Measurements from ENCODE around the gene NIPAL3. TPM values are rescaled to one million over a fixed set of nuclear protein-coding genes. Genes with fewer than 3 reads are reported as not detected.
A peak's percentile ranks its signal among the peaks of the same experiment; 100 is the strongest.

NIPAL3 gene
- polyA plus RNA-seq, 1 donor from 2014 or later: 9.6 TPM

- H3K36me3 ChIP-seq (ENCODE audit: insufficient read depth, low read length): no peaks in the 10 kb centered on the region
- peak overlapping the region; percentile 28 for H2AFZ ChIP-seq (ENCODE audit: low read depth, low read length)
- no peaks in the 10 kb centered on the region for H3K79me2 ChIP-seq (replicated peaks; ENCODE audit: insufficient read depth, low read length)
- H3K27ac ChIP-seq (ENCODE audit: low read length): peak overlapping the region; percentile 2
- H3K9me3 ChIP-seq (ENCODE audit: low read length): no peaks in the 10 kb centered on the region
- H3K9ac ChIP-seq (ENCODE audit: low read length): no peak overlapping the region
- H3K9me2 ChIP-seq (ENCODE audit: insufficient read depth, low read length): no peaks in the 10 kb centered on the region
- H3K27me3 ChIP-seq (ENCODE audit: insufficient read depth, low read depth, low read length): no peaks in the 10 kb centered on the region
- peak overlapping the region; percentile 9 for H3K4me2 ChIP-seq (ENCODE audit: low read length)
- TF ChIP-seq REST (IDR thresholded peaks at IDR 0.05; ENCODE audit: borderline replicate concordance) (no peak), SMC3 (conservative IDR thresholded peaks at IDR 0.05; ENCODE audit: poor library complexity) (no peak), TAF1 (IDR thresholded peaks at IDR 0.05; ENCODE audit: low read depth) (no peak), CTCF (IDR thresholded peaks at IDR 0.05; ENCODE audit: poor library complexity, severe bottlenecking) (no peak), EZH2 (IDR thresholded peaks at IDR 0.05; ENCODE audit: borderline replicate concordance, insufficient read depth, low read length, poor library complexity, severe bottlenecking) (no peak), MXI1 (conservative IDR thresholded peaks at IDR 0.05; ENCODE audit: poor library complexity, severe bottlenecking) (no peak), RAD21 (conservative IDR thresholded peaks at IDR 0.05) (no peak), EP300 (conservative IDR thresholded peaks at IDR 0.05; ENCODE audit: poor library complexity, severe bottlenecking) (no peak), POLR2AphosphoS5 (IDR thresholded peaks at IDR 0.05) (no peak)
- H3F3A ChIP-seq (ENCODE audit: insufficient read depth, low read length, poor library complexity, severe bottlenecking): no peaks in the 10 kb centered on the region
- H3K4me3 ChIP-seq (ENCODE audit: low read length): peak overlapping the region; percentile 40
- H4K20me1 ChIP-seq (ENCODE audit: insufficient read depth): no peaks in the 10 kb centered on the region
Observed at GRCh38 chr1:24463776-24464735, 48.5 kb downstream of the NIPAL3 start.

- no peaks in the 10 kb centered on the region for H3K27me3 ChIP-seq (ENCODE audit: insufficient read depth, low read depth, low read length)
- TF ChIP-seq CTCF (IDR thresholded peaks at IDR 0.05; ENCODE audit: poor library complexity, severe bottlenecking) (no peak), POLR2AphosphoS5 (IDR thresholded peaks at IDR 0.05) (no peak), REST (IDR thresholded peaks at IDR 0.05; ENCODE audit: borderline replicate concordance) (no peak), MXI1 (conservative IDR thresholded peaks at IDR 0.05; ENCODE audit: poor library complexity, severe bottlenecking) (no peak)
- no peaks in the 10 kb centered on the region for H4K20me1 ChIP-seq (ENCODE audit: insufficient read depth)
- no peak overlapping the region for H3K9ac ChIP-seq (ENCODE audit: low read length)
- no peaks in the 10 kb centered on the region for H3K9me3 ChIP-seq (ENCODE audit: low read length)
- H3K9me2 ChIP-seq (ENCODE audit: insufficient read depth, low read length): no peaks in the 10 kb centered on the region
- H3F3A ChIP-seq (ENCODE audit: insufficient read depth, low read length, poor library complexity, severe bottlenecking): no peaks in the 10 kb centered on the region
- H3K36me3 ChIP-seq (ENCODE audit: insufficient read depth, low read length): no peaks in the 10 kb centered on the region
- H3K79me2 ChIP-seq (replicated peaks; ENCODE audit: insufficient read depth, low read length): no peaks in the 10 kb centered on the region
- no peak overlapping the region for H3K4me2 ChIP-seq (ENCODE audit: low read length)
- H3K4me3 ChIP-seq (ENCODE audit: low read length): no peak overlapping the region
- no peak overlapping the region for H2AFZ ChIP-seq (ENCODE audit: low read depth, low read length)
- H3K27ac ChIP-seq (ENCODE audit: low read length): no peak overlapping the region
Observed at GRCh38 chr1:24465099-24465498, 49.5 kb downstream of the NIPAL3 start.
